K562 (cell line): ENCODE data around the gene MATN1. TPM values are rescaled to one million over a fixed set of nuclear protein-coding genes. Genes with fewer than 3 reads are reported as not detected.

Experiments
- ATAC-seq: fragments of 200-7000 bp; cut with Tn5 transposase; 3 replicates; pipeline ENCODE4 v1.9.1; 2020; ENCODE audit warnings: moderate library complexity
- BruUV-seq: library from RNA; stranded (reverse); fragments of 400-500 nt; replicated peaks from 2 replicates; lab custom pipeline; 2021; lab: Mats Ljungman, UMichigan
- CTCF ChIA-PET: fragments of 300-600 bp; formaldehyde crosslinking; extraction: SDS; loops from one replicate; lab custom pipeline; 2021; ENCODE audit warnings: low intra/inter-chr PET ratio; lab: Yijun Ruan, JAX
- POLR2A ChIA-PET: fragments of 300-600, 350-650 bp; sonication (Branson Sonifier 250); formaldehyde crosslinking; extraction: SDS; loops from one replicate; lab custom pipeline; 2021; ENCODE audit warnings: antibody characterized with exemption, inconsistent platforms; lab: Yijun Ruan, JAX
- DNase-seq, 4 experiments: peaks; one replicate each; pipeline versions ENCODE4 v3.0.0 to v3.0.0-alpha.2; 2011 to 2018; ENCODE audit warnings: low spot score in 3 of 4, mixed read lengths in 3 of 4; ENCODE audit errors: extremely low read depth in 1 of 4
- FAIRE-seq: peaks from 2 replicates; lab custom pipeline; 2011; peaks lifted over from hg19 to GRCh38; lab: Jason Lieb, UNC
- H2AFZ ChIP-seq: 2 replicates; pipeline ENCODE4 v1.6.0; 2011; ENCODE audit warnings: low read depth, low read length, control low read depth, inconsistent platforms
- H3K27ac ChIP-seq: fragments of 200-600 bp; 3 replicates; pipeline ENCODE4 v1.8.0; 2011; ENCODE audit warnings: low read depth, mild to moderate bottlenecking, control low read depth, inconsistent platforms, low read length, moderate library complexity, mixed read lengths; ENCODE audit errors: extremely low read depth
- H3K27me3 ChIP-seq, 2 experiments: fragments of 300-600 bp in 1 of 2; 2 replicates in 1 of 2; 3 replicates in 1 of 2; pipeline versions ENCODE4 v1.6.0 to v1.8.0; 2011; ENCODE audit warnings: inconsistent platforms in 2 of 2, low read length in 2 of 2, mild to moderate bottlenecking in 1 of 2, mixed read lengths in 1 of 2, moderate library complexity in 1 of 2; ENCODE audit not compliant: control insufficient read depth in 2 of 2, insufficient read depth in 2 of 2
- H3K36me3 ChIP-seq: fragments of 300-600 bp; 3 replicates; pipeline ENCODE4 v1.8.0; 2011; ENCODE audit warnings: mild to moderate bottlenecking, low read length, inconsistent platforms; ENCODE audit not compliant: control insufficient read depth, insufficient read depth
- H3K4me1 ChIP-seq, 2 experiments: fragments of 200-600 bp in 1 of 2; replicated peaks in 1 of 2; 2 replicates in 1 of 2; 3 replicates in 1 of 2; pipeline versions ENCODE4 v1.5.1 to v1.8.0; 2011; ENCODE audit warnings: inconsistent platforms in 2 of 2, low read length in 2 of 2, mild to moderate bottlenecking in 1 of 2, mixed read lengths in 1 of 2, moderate library complexity in 1 of 2; ENCODE audit not compliant: control insufficient read depth in 2 of 2, insufficient read depth in 2 of 2
- H3K4me2 ChIP-seq: 2 replicates; pipeline ENCODE4 v1.6.1; 2011; ENCODE audit warnings: low read length, control low read depth, inconsistent platforms, mixed read lengths; ENCODE audit not compliant: insufficient read depth
- H3K4me3 ChIP-seq: fragments of 200-600 bp; sonication (generic), shearing (Covaris generic); 2 replicates; pipeline ENCODE4 v1.5.1; 2016; ENCODE audit warnings: control low read depth, inconsistent platforms
- H3K79me2 ChIP-seq: fragments of 200-600 bp; 3 replicates; pipeline ENCODE4 v1.8.0; 2011; ENCODE audit warnings: low read length, inconsistent platforms; ENCODE audit not compliant: control insufficient read depth, insufficient read depth
- H3K9ac ChIP-seq, 2 experiments: 2 replicates each; pipeline versions ENCODE4 v1.6.0 to v1.6.1; 2011; ENCODE audit warnings: low read depth in 2 of 2, low read length in 2 of 2, control low read depth in 1 of 2, inconsistent platforms in 1 of 2, mild to moderate bottlenecking in 1 of 2, mixed read lengths in 1 of 2; ENCODE audit not compliant: insufficient read depth in 1 of 2
- H3K9me1 ChIP-seq: one replicate; pipeline ENCODE4 v1.6.0; 2011; ENCODE audit warnings: inconsistent platforms, mild to moderate bottlenecking, low read length, moderate library complexity; ENCODE audit not compliant: control insufficient read depth, insufficient read depth
- H3K9me3 ChIP-seq: replicated peaks from 2 replicates; pipeline ENCODE4 v1.5.1; 2011; ENCODE audit warnings: low read depth, low read length, inconsistent platforms; ENCODE audit not compliant: control insufficient read depth, insufficient read depth
- H4K20me1 ChIP-seq: replicated peaks from 2 replicates; pipeline ENCODE4 v1.6.1; 2011; ENCODE audit warnings: low read length, inconsistent platforms, mixed read lengths; ENCODE audit not compliant: control insufficient read depth, insufficient read depth
- SMAD4 ChIP-seq: fragments of 250-450 bp; sonication (Bioruptor Pico); conservative IDR thresholded peaks from 2 replicates; pipeline ENCODE4 v1.8.0; 2021; ENCODE audit warnings: inconsistent platforms, mild to moderate bottlenecking, moderate library complexity
- ZFX ChIP-seq: sonication (generic); formaldehyde crosslinking; IDR thresholded peaks from 2 replicates; pipeline ENCODE4 v1.8.0; 2022; ENCODE audit warnings: mild to moderate bottlenecking, missing genetic modification reagents, moderate library complexity
- WGBS: fragments of 100-300 bp; shearing (Covaris generic); methylation state at CpG from one replicate; pipeline ENCODE4 v1.1.6; 2016; ENCODE audit warnings: low coverage, mixed read lengths; ENCODE audit not compliant: insufficient coverage; ENCODE audit errors: missing lambda C conversion rate; 5-methylcytosine and 5-hydroxymethylcytosine counted together
- in situ Hi-C: fragments of 300-500 bp; cut with MboI; formaldehyde crosslinking; loops from 4 replicates; pipeline ENCODE4 v1.15.0; 2018; ENCODE audit warnings: inconsistent platforms, mixed read lengths
- intact Hi-C: fragments of 100-400 bp; cut with micrococcal nuclease; formaldehyde crosslinking; loops from 2 replicates; pipeline ENCODE4 v1.14.2; 2022
- polyA plus RNA-seq, 8 experiments: library from polyadenylated mRNA; depleted of rRNA in 4 of 8; stranded (reverse) in 5 of 8; unstranded in 3 of 8; fragments of >200 nt; fragmentation: Nextera tagmentation in 2 of 8; fragmentation: Illumina TruSeq in 1 of 8; extraction: Ambion mirVana in 2 of 8; extraction: Trizol in 1 of 8; gene quantifications; 2 replicates each; pipeline versions ENCODE4 v1.2.1 to v1.2.3, GENCODE V29; 2011 to 2014; ENCODE audit warnings: inconsistent platforms in 1 of 8, missing spikeins in 1 of 8
- total RNA-seq, 7 experiments: library from RNA; depleted of rRNA in 6 of 7; stranded (reverse); fragments of >200 nt in 6 of 7; fragmentation: Illumina TruSeq in 2 of 7; extraction: Trizol in 2 of 7; gene quantifications; 2 replicates each; pipeline versions ENCODE4 v1.2.1 to v1.2.3, GENCODE V29; 2011 to 2021; ENCODE audit warnings: low replicate concordance in 1 of 7
- TF ChIP-seq, protein P1 (sequence below): fragments of 450-650 bp; IDR thresholded peaks from 2 replicates; pipeline ENCODE4 v1.6.1; 2016; ENCODE audit warnings: mild to moderate bottlenecking, moderate library complexity

MATN1 gene
- total and polyA plus RNA-seq, 9 of the 15 experiments (the other 6 are each of a cell fraction or from before 2014, with no cell fraction given): 0.10 to 2.3 (median 1.2) TPM

DNA sequence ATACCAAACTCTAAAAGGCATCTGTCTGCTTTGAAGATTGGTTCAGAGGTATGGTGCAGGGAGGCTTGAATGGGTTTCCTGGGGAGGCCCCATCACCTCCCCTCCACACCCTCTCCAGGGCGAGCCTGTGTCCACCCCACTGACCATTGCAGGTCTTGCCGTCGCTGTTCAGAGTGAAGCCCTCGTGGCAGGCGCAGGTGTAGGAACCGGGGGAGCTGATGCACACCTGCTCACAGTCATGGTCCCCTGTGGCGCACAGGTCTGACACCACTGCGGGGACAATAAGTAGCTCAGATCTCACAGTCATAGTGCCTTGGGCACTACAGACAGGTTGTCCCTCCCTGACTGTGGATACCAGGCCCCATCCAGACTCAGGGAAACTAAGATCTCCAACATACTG lies 6.7 kb downstream of the MATN1 start:
- no peak for FAIRE-seq
- CTCF ChIA-PET: no interaction called here
- TF ChIP-seq SMAD4 (CRISPR knock-in tag) (no peak), ZFX (CRISPR knock-in tag) (no peak)
- TF ChIP-seq, protein P1, sequence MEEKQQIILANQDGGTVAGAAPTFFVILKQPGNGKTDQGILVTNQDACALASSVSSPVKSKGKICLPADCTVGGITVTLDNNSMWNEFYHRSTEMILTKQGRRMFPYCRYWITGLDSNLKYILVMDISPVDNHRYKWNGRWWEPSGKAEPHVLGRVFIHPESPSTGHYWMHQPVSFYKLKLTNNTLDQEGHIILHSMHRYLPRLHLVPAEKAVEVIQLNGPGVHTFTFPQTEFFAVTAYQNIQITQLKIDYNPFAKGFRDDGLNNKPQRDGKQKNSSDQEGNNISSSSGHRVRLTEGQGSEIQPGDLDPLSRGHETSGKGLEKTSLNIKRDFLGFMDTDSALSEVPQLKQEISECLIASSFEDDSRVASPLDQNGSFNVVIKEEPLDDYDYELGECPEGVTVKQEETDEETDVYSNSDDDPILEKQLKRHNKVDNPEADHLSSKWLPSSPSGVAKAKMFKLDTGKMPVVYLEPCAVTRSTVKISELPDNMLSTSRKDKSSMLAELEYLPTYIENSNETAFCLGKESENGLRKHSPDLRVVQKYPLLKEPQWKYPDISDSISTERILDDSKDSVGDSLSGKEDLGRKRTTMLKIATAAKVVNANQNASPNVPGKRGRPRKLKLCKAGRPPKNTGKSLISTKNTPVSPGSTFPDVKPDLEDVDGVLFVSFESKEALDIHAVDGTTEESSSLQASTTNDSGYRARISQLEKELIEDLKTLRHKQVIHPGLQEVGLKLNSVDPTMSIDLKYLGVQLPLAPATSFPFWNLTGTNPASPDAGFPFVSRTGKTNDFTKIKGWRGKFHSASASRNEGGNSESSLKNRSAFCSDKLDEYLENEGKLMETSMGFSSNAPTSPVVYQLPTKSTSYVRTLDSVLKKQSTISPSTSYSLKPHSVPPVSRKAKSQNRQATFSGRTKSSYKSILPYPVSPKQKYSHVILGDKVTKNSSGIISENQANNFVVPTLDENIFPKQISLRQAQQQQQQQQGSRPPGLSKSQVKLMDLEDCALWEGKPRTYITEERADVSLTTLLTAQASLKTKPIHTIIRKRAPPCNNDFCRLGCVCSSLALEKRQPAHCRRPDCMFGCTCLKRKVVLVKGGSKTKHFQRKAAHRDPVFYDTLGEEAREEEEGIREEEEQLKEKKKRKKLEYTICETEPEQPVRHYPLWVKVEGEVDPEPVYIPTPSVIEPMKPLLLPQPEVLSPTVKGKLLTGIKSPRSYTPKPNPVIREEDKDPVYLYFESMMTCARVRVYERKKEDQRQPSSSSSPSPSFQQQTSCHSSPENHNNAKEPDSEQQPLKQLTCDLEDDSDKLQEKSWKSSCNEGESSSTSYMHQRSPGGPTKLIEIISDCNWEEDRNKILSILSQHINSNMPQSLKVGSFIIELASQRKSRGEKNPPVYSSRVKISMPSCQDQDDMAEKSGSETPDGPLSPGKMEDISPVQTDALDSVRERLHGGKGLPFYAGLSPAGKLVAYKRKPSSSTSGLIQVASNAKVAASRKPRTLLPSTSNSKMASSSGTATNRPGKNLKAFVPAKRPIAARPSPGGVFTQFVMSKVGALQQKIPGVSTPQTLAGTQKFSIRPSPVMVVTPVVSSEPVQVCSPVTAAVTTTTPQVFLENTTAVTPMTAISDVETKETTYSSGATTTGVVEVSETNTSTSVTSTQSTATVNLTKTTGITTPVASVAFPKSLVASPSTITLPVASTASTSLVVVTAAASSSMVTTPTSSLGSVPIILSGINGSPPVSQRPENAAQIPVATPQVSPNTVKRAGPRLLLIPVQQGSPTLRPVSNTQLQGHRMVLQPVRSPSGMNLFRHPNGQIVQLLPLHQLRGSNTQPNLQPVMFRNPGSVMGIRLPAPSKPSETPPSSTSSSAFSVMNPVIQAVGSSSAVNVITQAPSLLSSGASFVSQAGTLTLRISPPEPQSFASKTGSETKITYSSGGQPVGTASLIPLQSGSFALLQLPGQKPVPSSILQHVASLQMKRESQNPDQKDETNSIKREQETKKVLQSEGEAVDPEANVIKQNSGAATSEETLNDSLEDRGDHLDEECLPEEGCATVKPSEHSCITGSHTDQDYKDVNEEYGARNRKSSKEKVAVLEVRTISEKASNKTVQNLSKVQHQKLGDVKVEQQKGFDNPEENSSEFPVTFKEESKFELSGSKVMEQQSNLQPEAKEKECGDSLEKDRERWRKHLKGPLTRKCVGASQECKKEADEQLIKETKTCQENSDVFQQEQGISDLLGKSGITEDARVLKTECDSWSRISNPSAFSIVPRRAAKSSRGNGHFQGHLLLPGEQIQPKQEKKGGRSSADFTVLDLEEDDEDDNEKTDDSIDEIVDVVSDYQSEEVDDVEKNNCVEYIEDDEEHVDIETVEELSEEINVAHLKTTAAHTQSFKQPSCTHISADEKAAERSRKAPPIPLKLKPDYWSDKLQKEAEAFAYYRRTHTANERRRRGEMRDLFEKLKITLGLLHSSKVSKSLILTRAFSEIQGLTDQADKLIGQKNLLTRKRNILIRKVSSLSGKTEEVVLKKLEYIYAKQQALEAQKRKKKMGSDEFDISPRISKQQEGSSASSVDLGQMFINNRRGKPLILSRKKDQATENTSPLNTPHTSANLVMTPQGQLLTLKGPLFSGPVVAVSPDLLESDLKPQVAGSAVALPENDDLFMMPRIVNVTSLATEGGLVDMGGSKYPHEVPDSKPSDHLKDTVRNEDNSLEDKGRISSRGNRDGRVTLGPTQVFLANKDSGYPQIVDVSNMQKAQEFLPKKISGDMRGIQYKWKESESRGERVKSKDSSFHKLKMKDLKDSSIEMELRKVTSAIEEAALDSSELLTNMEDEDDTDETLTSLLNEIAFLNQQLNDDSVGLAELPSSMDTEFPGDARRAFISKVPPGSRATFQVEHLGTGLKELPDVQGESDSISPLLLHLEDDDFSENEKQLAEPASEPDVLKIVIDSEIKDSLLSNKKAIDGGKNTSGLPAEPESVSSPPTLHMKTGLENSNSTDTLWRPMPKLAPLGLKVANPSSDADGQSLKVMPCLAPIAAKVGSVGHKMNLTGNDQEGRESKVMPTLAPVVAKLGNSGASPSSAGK: no peak

More for the DNA sequence above, 6.7 kb downstream of the MATN1 start:
- no peak for DNase-seq
- Histone ChIP-seq H3K27ac (no peak overlapping the region), H3K9me3 (peaks cover 9% of the 10 kb centered on the region), H3K27me3 (peaks cover 0 to 1% of the 10 kb centered on the region in 2 experiments; a peak in 2 of 5 replicates), H3K4me2 (peak overlapping the region; percentile 52; the same call in 1 of the 2 replicates), H3K9me1 (no peaks in the 10 kb centered on the region), H3K4me3 (no peak overlapping the region), H2AFZ (peak overlapping the region; percentile 70; the same call in 1 of the 2 replicates), H3K36me3 (peaks cover 10% of the 10 kb centered on the region), H3K4me1 (peaks cover 28 to 48% of the 10 kb centered on the region in 2 experiments), H3K9ac (no peak overlapping the region), H4K20me1 (no peaks in the 10 kb centered on the region), H3K79me2 (peaks cover 31% of the 10 kb centered on the region)
- 84% methylated on average over 8 of the region's 8 CpGs for whole genome bisulfite sequencing
- in situ Hi-C loops (loop anchor here (5.0 kb wide), 2 partner anchors 61 to 196 kb away; no protein-coding TSS in a partner anchor), intact Hi-C loops (no loop called here)
- POLR2A ChIA-PET: interaction anchor here (0.7 to 1.3 kb wide), 2 partner anchors 15 to 1378 kb away, joined by 4 to 5 read pairs; no protein-coding TSS in a partner anchor
- BruUV-seq: no TSS peak
- no peak for ATAC-seq
